ENCODE measurements around the gene EPHB2. TPM values are rescaled to one million over a fixed set of nuclear protein-coding genes. Genes with fewer than 3 reads are reported as not detected.
A peak's percentile ranks its signal among the peaks of the same experiment; 100 is the strongest.

EPHB2 gene
- total and polyA plus RNA-seq, 11 donors = 0.11 to 6.3 (median 0.70) TPM

GRCh38 chr1:22809783-22810182, 99.1 kb downstream of the EPHB2 start:
- Histone ChIP-seq H3K27ac (no peak overlapping the region), H3K9me3 (no peaks in the 10 kb centered on the region), H3K4me1 (peaks cover 0 to 18% (median 7%) of the 10 kb centered on the region in 12 donors), H3K4me3 (no peak overlapping the region), H3K27me3 (no peaks in the 10 kb centered on the region), H3K36me3 (no peaks in the 10 kb centered on the region)
- DNase-seq (no peak), ATAC-seq (no peak)
- intact Hi-C loops (cut with DNase I) = no loop called here
- no peak for TF ChIP-seq POLR2A (IDR thresholded peaks at IDR 0.05)
- TF ChIP-seq, protein P1, sequence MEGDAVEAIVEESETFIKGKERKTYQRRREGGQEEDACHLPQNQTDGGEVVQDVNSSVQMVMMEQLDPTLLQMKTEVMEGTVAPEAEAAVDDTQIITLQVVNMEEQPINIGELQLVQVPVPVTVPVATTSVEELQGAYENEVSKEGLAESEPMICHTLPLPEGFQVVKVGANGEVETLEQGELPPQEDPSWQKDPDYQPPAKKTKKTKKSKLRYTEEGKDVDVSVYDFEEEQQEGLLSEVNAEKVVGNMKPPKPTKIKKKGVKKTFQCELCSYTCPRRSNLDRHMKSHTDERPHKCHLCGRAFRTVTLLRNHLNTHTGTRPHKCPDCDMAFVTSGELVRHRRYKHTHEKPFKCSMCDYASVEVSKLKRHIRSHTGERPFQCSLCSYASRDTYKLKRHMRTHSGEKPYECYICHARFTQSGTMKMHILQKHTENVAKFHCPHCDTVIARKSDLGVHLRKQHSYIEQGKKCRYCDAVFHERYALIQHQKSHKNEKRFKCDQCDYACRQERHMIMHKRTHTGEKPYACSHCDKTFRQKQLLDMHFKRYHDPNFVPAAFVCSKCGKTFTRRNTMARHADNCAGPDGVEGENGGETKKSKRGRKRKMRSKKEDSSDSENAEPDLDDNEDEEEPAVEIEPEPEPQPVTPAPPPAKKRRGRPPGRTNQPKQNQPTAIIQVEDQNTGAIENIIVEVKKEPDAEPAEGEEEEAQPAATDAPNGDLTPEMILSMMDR (IDR thresholded peaks at IDR 0.05) = no peak
- 94 to 98% (median 95%) methylated on average over 4 of the region's 4 CpGs for WGBS, 4 donors

DNA sequence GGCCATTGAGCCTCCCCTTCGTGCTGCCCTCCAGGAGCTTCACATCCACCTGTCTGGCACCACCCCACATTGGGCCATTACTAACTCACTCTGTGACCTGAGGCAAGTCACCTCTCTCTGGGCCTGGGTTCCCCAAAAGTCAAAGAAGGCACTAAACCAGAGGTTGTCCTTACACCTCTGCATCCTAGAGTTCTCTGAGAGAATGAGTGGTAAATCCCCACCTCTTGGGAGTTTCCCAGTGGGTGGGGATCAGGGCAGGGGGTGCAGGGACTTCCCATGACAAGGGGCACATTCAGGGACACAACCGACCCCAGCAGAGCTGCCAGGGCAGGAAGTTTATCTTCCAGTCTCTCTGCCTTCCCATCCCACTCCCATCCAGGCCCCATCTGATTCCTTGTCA, 99.7 kb downstream of the EPHB2 start:
- peak in 1 of 5 donors; percentile 10 for DNase-seq
- ATAC-seq = no peak
- Histone ChIP-seq H3K36me3 (no peaks in the 10 kb centered on the region), H3K27me3 (no peaks in the 10 kb centered on the region), H3K27ac (no peak overlapping the region), H3K9me3 (no peaks in the 10 kb centered on the region), H3K4me3 (no peak overlapping the region), H3K4me1 (peaks cover 0 to 21% (median 7%) of the 10 kb centered on the region in 12 donors)
- intact Hi-C loops (cut with DNase I) = no loop called here
- WGBS, 4 donors = 63 to 75% (median 67%) methylated on average over 2 of the region's 2 CpGs
- no peak for TF ChIP-seq POLR2A (IDR thresholded peaks at IDR 0.05)
- TF ChIP-seq, protein P1 (IDR thresholded peaks at IDR 0.05) = no peak

GRCh38 chr1:22812092-22812880, 101.6 kb downstream of the EPHB2 start:
- H3K36me3 ChIP-seq = no peaks in the 10 kb centered on the region
- H3K4me3 ChIP-seq = no peak overlapping the region
- no peak for ATAC-seq
- intact Hi-C loops (cut with DNase I) = no loop called here
- H3K9me3 ChIP-seq = no peaks in the 10 kb centered on the region
- 76 to 83% (median 80%) methylated on average over 18 of the region's 18 CpGs for WGBS, 4 donors
- no peaks in the 10 kb centered on the region for H3K27me3 ChIP-seq
- TF ChIP-seq, protein P1 (IDR thresholded peaks at IDR 0.05) = no peak
- no peak for TF ChIP-seq POLR2A (IDR thresholded peaks at IDR 0.05)
- no peak overlapping the region for H3K27ac ChIP-seq
- peaks cover 0 to 29% (median 7%) of the 10 kb centered on the region in 12 donors for H3K4me1 ChIP-seq
- peak in 2 of 5 donors; percentile 10 to 18 for DNase-seq

DNA sequence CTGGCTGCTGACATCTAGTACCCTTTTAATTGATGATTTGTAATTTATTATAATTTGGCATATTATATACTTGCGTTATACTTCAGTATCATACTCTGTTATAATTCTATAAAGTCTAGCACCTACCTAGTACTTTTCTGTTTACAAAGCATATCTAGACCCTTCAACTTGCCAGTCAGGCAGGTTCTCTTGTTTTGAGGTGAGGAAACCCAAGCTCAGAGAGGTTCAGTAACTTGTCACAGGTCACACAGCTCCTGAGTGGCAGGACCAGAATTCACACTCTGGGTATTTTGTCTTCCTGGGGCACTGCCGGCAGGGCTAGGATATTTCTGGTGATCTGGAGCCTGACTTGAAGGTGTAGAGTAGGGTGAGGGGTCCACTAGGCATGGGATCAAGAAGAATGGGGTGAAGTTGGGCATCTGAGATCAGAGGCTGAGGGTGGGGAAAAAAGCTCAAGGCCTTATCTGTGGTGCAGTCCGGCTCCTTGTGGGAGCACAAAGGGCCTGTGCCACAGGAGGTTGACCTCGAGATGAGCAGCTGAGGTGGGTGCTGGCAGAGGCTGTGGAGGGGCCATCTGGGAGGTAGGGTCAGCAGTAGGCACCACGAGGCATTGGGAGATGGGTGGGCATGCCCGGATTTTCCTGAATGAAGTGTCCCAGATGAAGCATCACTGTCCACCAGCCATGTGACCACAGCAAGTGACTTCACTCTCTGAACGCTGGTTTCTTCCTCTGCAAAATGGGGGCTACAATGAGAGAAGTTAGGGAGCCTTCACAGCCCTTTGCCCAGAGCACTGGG, 102.6 kb downstream of the EPHB2 start:
- Histone ChIP-seq H3K4me1 (peaks cover 0 to 26% (median 7%) of the 10 kb centered on the region in 12 donors), H3K36me3 (no peaks in the 10 kb centered on the region), H3K27me3 (no peaks in the 10 kb centered on the region), H3K27ac (no peak overlapping the region), H3K4me3 (no peak overlapping the region), H3K9me3 (no peaks in the 10 kb centered on the region)
- TF ChIP-seq, protein P1 (IDR thresholded peaks at IDR 0.05) = no peak
- TF ChIP-seq POLR2A (IDR thresholded peaks at IDR 0.05) = no peak
- 77 to 88% (median 83%) methylated on average over 5 to 7 of the region's 7 CpGs for WGBS, 4 donors
- intact Hi-C loops (cut with DNase I) = no loop called here
- DNase-seq = peak in 2 of 5 donors; percentile 9 to 14
- no peak for ATAC-seq
